Duodenal mucosa (tissue), 2 donors: ENCODE results near the gene IGFLR1.
A peak's percentile ranks its signal among the peaks of the same experiment; 100 is the strongest.

Experiments used
- H3K27ac ChIP-seq: one replicate; pipeline ENCODE4 v1.7.0; 2013; ENCODE audit warnings: low read depth, low read length
- H3K27me3 ChIP-seq, 2 donors: one replicate each; pipeline ENCODE4 v1.7.0; 2013; ENCODE audit warnings: low read length in 2 of 2, control low read depth in 1 of 2; ENCODE audit not compliant: insufficient read depth in 2 of 2, control insufficient read depth in 1 of 2
- H3K36me3 ChIP-seq, 2 donors: one replicate each; pipeline ENCODE4 v1.7.0; 2013; ENCODE audit warnings: low read length in 2 of 2, control low read depth in 1 of 2; ENCODE audit not compliant: insufficient read depth in 2 of 2, control insufficient read depth in 1 of 2
- H3K4me1 ChIP-seq, 2 donors: one replicate each; pipeline ENCODE4 v1.7.0; 2013; ENCODE audit warnings: low read length in 2 of 2, control low read depth in 1 of 2; ENCODE audit not compliant: insufficient read depth in 2 of 2, control insufficient read depth in 1 of 2
- H3K4me3 ChIP-seq, 2 donors: one replicate each; pipeline ENCODE4 v1.7.0; 2013; ENCODE audit warnings: low read length in 2 of 2, low read depth in 1 of 2
- H3K9ac ChIP-seq, 2 donors: one replicate each; pipeline ENCODE4 v1.7.0; 2013; ENCODE audit warnings: low read length in 2 of 2, low read depth in 1 of 2
- H3K9me3 ChIP-seq, 2 donors: one replicate each; pipeline ENCODE4 v1.7.0; 2013; ENCODE audit warnings: low read length in 2 of 2, control low read depth in 1 of 2; ENCODE audit not compliant: control insufficient read depth in 1 of 2

IGFLR1 gene

GRCh38 chr19:35755131-35755549, 12.9 kb upstream of the IGFLR1 start:
- Histone ChIP-seq H3K27me3 (peaks cover 0 to 4% of the 10 kb centered on the region in 2 donors), H3K27ac (no peak overlapping the region), H3K9ac (peak overlapping the region; percentile 2 to 10), H3K4me3 (peak overlapping the region; percentile 25 to 52), H3K4me1 (peaks cover 23 to 31% of the 10 kb centered on the region in 2 donors), H3K9me3 (no peaks in the 10 kb centered on the region), H3K36me3 (peaks cover 10 to 29% of the 10 kb centered on the region in 2 donors)

GRCh38 chr19:35754370-35755130, 12.3 kb upstream of the IGFLR1 start:
- Histone ChIP-seq H3K9ac (no peak overlapping the region), H3K4me3 (peak overlapping the region in 1 of 2 donors; percentile 52), H3K36me3 (peaks cover 10 to 26% of the 10 kb centered on the region in 2 donors), H3K9me3 (no peaks in the 10 kb centered on the region), H3K27ac (no peak overlapping the region), H3K4me1 (peaks cover 19 to 33% of the 10 kb centered on the region in 2 donors), H3K27me3 (peaks cover 0 to 4% of the 10 kb centered on the region in 2 donors)

GRCh38 chr19:35753634-35754369, 11.6 kb upstream of the IGFLR1 start:
- Histone ChIP-seq H3K27ac (no peak overlapping the region), H3K4me1 (peaks cover 15 to 32% of the 10 kb centered on the region in 2 donors), H3K27me3 (peaks cover 0 to 4% of the 10 kb centered on the region in 2 donors)

GRCh38 chr19:35752746-35753350, 10.6 kb upstream of the IGFLR1 start:
- Histone ChIP-seq H3K9me3 (no peaks in the 10 kb centered on the region), H3K36me3 (peaks cover 10 to 25% of the 10 kb centered on the region in 2 donors), H3K4me1 (peaks cover 17 to 31% of the 10 kb centered on the region in 2 donors), H3K9ac (no peak overlapping the region), H3K27me3 (peaks cover 0 to 4% of the 10 kb centered on the region in 2 donors), H3K4me3 (no peak overlapping the region), H3K27ac (no peak overlapping the region)

More at GRCh38 chr19:35753634-35754369, 11.6 kb upstream of the IGFLR1 start:
- H3K36me3 ChIP-seq = peaks cover 10 to 25% of the 10 kb centered on the region in 2 donors
- H3K4me3 ChIP-seq = no peak overlapping the region
- no peaks in the 10 kb centered on the region for H3K9me3 ChIP-seq
- no peak overlapping the region for H3K9ac ChIP-seq

- Histone ChIP-seq H3K9ac (no peak overlapping the region), H3K4me3 (no peak overlapping the region), H3K4me1 (peaks cover 15 to 28% of the 10 kb centered on the region in 2 donors), H3K27me3 (peaks cover 0 to 4% of the 10 kb centered on the region in 2 donors), H3K36me3 (peaks cover 10 to 25% of the 10 kb centered on the region in 2 donors), H3K9me3 (no peaks in the 10 kb centered on the region), H3K27ac (no peak overlapping the region)
These were observed 9.8 kb upstream of the IGFLR1 start for GRCh38 chr19:35751839-35752745.

GRCh38 chr19:35750167-35750566, 7.9 kb upstream of the IGFLR1 start:
- no peak overlapping the region for H3K9ac ChIP-seq
- H3K27me3 ChIP-seq = no peaks in the 10 kb centered on the region
- peaks cover 18 to 24% of the 10 kb centered on the region in 2 donors for H3K4me1 ChIP-seq
- H3K27ac ChIP-seq = no peak overlapping the region
- H3K36me3 ChIP-seq = peaks cover 10 to 25% of the 10 kb centered on the region in 2 donors
- no peak overlapping the region for H3K4me3 ChIP-seq
- no peaks in the 10 kb centered on the region for H3K9me3 ChIP-seq

- Histone ChIP-seq H3K4me3 (peak within 1 kb of the TSS; percentile 100), H3K36me3 (peaks cover 9 to 16% of the 10 kb centered on the region in 2 donors), H3K9ac (peak within 1 kb of the TSS; percentile 94 to 98), H3K27ac (peak within 1 kb of the TSS; percentile 69), H3K9me3 (no peaks in the 10 kb centered on the region), H3K27me3 (no peaks in the 10 kb centered on the region), H3K4me1 (peaks cover 25 to 35% of the 10 kb centered on the region in 2 donors)
These were observed 6.1 kb upstream of the IGFLR1 start, which contains the start of gene LIN37 for GRCh38 chr19:35748106-35749020. Gene LIN37, plus strand, starts transcription at chr19:35748576. Its CDS starts 149 bp downstream, at chr19:35748725.

GRCh38 chr19:35746531-35746930, 4.3 kb upstream of the IGFLR1 start:
- no peaks in the 10 kb centered on the region for H3K9me3 ChIP-seq
- no peak overlapping the region for H3K27ac ChIP-seq
- H3K4me1 ChIP-seq = peaks cover 25 to 35% of the 10 kb centered on the region in 2 donors
- H3K4me3 ChIP-seq = peak overlapping the region; percentile 90 to 91
- no peaks in the 10 kb centered on the region for H3K27me3 ChIP-seq
- H3K36me3 ChIP-seq = peaks cover 0 to 3% of the 10 kb centered on the region in 2 donors
- peak overlapping the region; percentile 85 to 88 for H3K9ac ChIP-seq
